ENCODE data around the gene INSC.
A peak's percentile ranks its signal among the peaks of the same experiment; 100 is the strongest.

Gene INSC

GRCh38 chr11:15115686-15116085, 963 bp downstream of the INSC start:
- no peaks in the 10 kb centered on the region for H3K4me1 ChIP-seq (ENCODE audit: control insufficient read depth, low read depth, low read length)
- WGBS (ENCODE audit: extremely low coverage, insufficient coverage, low lambda C conversion rate): no CpG with 5 or more reads among the region's 5 CpGs
- H3K4me3 ChIP-seq (ENCODE audit: low read length): no peak overlapping the region
- H2BK120ac ChIP-seq (ENCODE audit: low read depth, low read length): no peak overlapping the region
- H3K18ac ChIP-seq (ENCODE audit: low read length): no peak overlapping the region
- H3K27me3 ChIP-seq (ENCODE audit: insufficient read depth, low read length, poor library complexity): peaks cover 4% of the 10 kb centered on the region
- H3K23ac ChIP-seq (ENCODE audit: low read length): no peak overlapping the region
- no peak overlapping the region for H3K9ac ChIP-seq (ENCODE audit: low read length)
- H2AK5ac ChIP-seq (ENCODE audit: low read length): no peak overlapping the region
- no peak overlapping the region for H3K4ac ChIP-seq (ENCODE audit: low read depth, low read length)
- no peak overlapping the region for H2BK15ac ChIP-seq (replicated peaks; ENCODE audit: low read depth)
- no peaks in the 10 kb centered on the region for H3K36me3 ChIP-seq (ENCODE audit: control insufficient read depth, insufficient read depth, low read length)
- no peak overlapping the region for H2BK5ac ChIP-seq (ENCODE audit: low read length)
- H3K56ac ChIP-seq (ENCODE audit: low read length): no peak overlapping the region
- no peak overlapping the region for H4K8ac ChIP-seq (ENCODE audit: low read depth, low read length)
- DNase-seq: no peak
- no peak overlapping the region for H3K27ac ChIP-seq (ENCODE audit: low read depth, low read length)
- H3K79me2 ChIP-seq (ENCODE audit: control insufficient read depth, insufficient read depth, low read length): no peaks in the 10 kb centered on the region
- H4K5ac ChIP-seq (ENCODE audit: low read length): no peak overlapping the region
- H3K79me1 ChIP-seq (ENCODE audit: low read length): no peaks in the 10 kb centered on the region
- no peak overlapping the region for H3K4me2 ChIP-seq (ENCODE audit: low read length)

DNA sequence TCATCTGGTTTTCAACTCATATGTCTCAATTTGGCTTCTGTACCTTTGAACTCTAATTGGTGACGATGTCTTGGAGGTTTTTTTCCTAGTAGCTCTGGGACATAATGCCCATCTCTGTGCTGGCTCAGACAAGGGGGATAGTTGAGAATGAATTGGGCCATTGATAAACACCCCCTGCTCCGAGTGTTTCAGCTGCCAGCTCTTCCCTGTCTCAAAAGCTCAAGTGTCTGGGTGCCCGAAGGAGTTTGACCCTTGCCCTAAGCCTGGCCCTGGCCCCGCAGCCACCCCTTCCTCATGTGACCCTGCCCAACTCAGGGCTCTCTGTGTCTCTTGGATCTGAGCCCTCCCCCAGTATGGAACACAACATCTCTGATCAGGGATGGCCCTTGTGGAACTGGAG, 3.0 kb downstream of the INSC start:
- H3K4me1 ChIP-seq (ENCODE audit: control insufficient read depth, low read depth, low read length): no peaks in the 10 kb centered on the region
- WGBS (ENCODE audit: extremely low coverage, insufficient coverage, low lambda C conversion rate): no CpG with 5 or more reads among the region's 4 CpGs

GRCh38 chr11:15118431-15118830, 3.7 kb downstream of the INSC start:
- Histone ChIP-seq H3K4me1 (ENCODE audit: control insufficient read depth, low read depth, low read length) (no peaks in the 10 kb centered on the region), H3K4me3 (ENCODE audit: low read length) (no peak overlapping the region), H2BK5ac (ENCODE audit: low read length) (no peak overlapping the region), H3K56ac (ENCODE audit: low read length) (no peak overlapping the region), H4K5ac (ENCODE audit: low read length) (no peak overlapping the region), H3K79me2 (ENCODE audit: control insufficient read depth, insufficient read depth, low read length) (no peaks in the 10 kb centered on the region), H3K27me3 (ENCODE audit: insufficient read depth, low read length, poor library complexity) (peaks cover 4% of the 10 kb centered on the region), H3K4ac (ENCODE audit: low read depth, low read length) (no peak overlapping the region), H2BK120ac (ENCODE audit: low read depth, low read length) (no peak overlapping the region), H3K18ac (ENCODE audit: low read length) (no peak overlapping the region), H3K9ac (ENCODE audit: low read length) (no peak overlapping the region), H3K27ac (ENCODE audit: low read depth, low read length) (no peak overlapping the region), H3K4me2 (ENCODE audit: low read length) (no peak overlapping the region), H3K36me3 (ENCODE audit: control insufficient read depth, insufficient read depth, low read length) (no peaks in the 10 kb centered on the region), H3K23ac (ENCODE audit: low read length) (no peak overlapping the region), H3K79me1 (ENCODE audit: low read length) (no peaks in the 10 kb centered on the region), H2AK5ac (ENCODE audit: low read length) (no peak overlapping the region), H2BK15ac (replicated peaks; ENCODE audit: low read depth) (no peak overlapping the region), H4K8ac (ENCODE audit: low read depth, low read length) (no peak overlapping the region)
- DNase-seq: no peak

More for the DNA sequence above, 3.0 kb downstream of the INSC start:
- peaks cover 4% of the 10 kb centered on the region for H3K27me3 ChIP-seq (ENCODE audit: insufficient read depth, low read length, poor library complexity)
- DNase-seq: no peak
- no peak overlapping the region for H3K18ac ChIP-seq (ENCODE audit: low read length)
- H3K23ac ChIP-seq (ENCODE audit: low read length): no peak overlapping the region
- no peak overlapping the region for H3K9ac ChIP-seq (ENCODE audit: low read length)
- no peak overlapping the region for H4K5ac ChIP-seq (ENCODE audit: low read length)
- no peak overlapping the region for H2AK5ac ChIP-seq (ENCODE audit: low read length)
- no peaks in the 10 kb centered on the region for H3K36me3 ChIP-seq (ENCODE audit: control insufficient read depth, insufficient read depth, low read length)
- no peaks in the 10 kb centered on the region for H3K79me2 ChIP-seq (ENCODE audit: control insufficient read depth, insufficient read depth, low read length)
- H2BK5ac ChIP-seq (ENCODE audit: low read length): no peak overlapping the region
- no peak overlapping the region for H2BK15ac ChIP-seq (replicated peaks; ENCODE audit: low read depth)
- H3K79me1 ChIP-seq (ENCODE audit: low read length): no peaks in the 10 kb centered on the region
- H4K8ac ChIP-seq (ENCODE audit: low read depth, low read length): no peak overlapping the region
- no peak overlapping the region for H2BK120ac ChIP-seq (ENCODE audit: low read depth, low read length)
- H3K56ac ChIP-seq (ENCODE audit: low read length): no peak overlapping the region
- H3K4me2 ChIP-seq (ENCODE audit: low read length): no peak overlapping the region
- no peak overlapping the region for H3K27ac ChIP-seq (ENCODE audit: low read depth, low read length)
- no peak overlapping the region for H3K4ac ChIP-seq (ENCODE audit: low read depth, low read length)
- H3K4me3 ChIP-seq (ENCODE audit: low read length): no peak overlapping the region

- no peak overlapping the region for H2BK5ac ChIP-seq (ENCODE audit: low read length)
- no peak overlapping the region for H3K27ac ChIP-seq (ENCODE audit: low read depth, low read length)
- H3K4me3 ChIP-seq (ENCODE audit: low read length): no peak overlapping the region
- H3K36me3 ChIP-seq (ENCODE audit: control insufficient read depth, insufficient read depth, low read length): no peaks in the 10 kb centered on the region
- H2AK5ac ChIP-seq (ENCODE audit: low read length): no peak overlapping the region
- no peak for DNase-seq
- H4K5ac ChIP-seq (ENCODE audit: low read length): no peak overlapping the region
- no peak overlapping the region for H4K8ac ChIP-seq (ENCODE audit: low read depth, low read length)
- H3K27me3 ChIP-seq (ENCODE audit: insufficient read depth, low read length, poor library complexity): peaks cover 4% of the 10 kb centered on the region
- H3K56ac ChIP-seq (ENCODE audit: low read length): no peak overlapping the region
- no peaks in the 10 kb centered on the region for H3K79me1 ChIP-seq (ENCODE audit: low read length)
- no peak overlapping the region for H3K18ac ChIP-seq (ENCODE audit: low read length)
- H2BK120ac ChIP-seq (ENCODE audit: low read depth, low read length): no peak overlapping the region
- no CpG with 5 or more reads among the region's 4 CpGs for WGBS (ENCODE audit: extremely low coverage, insufficient coverage, low lambda C conversion rate)
- no peak overlapping the region for H3K9ac ChIP-seq (ENCODE audit: low read length)
- no peaks in the 10 kb centered on the region for H3K4me1 ChIP-seq (ENCODE audit: control insufficient read depth, low read depth, low read length)
- H3K23ac ChIP-seq (ENCODE audit: low read length): no peak overlapping the region
- H2BK15ac ChIP-seq (replicated peaks; ENCODE audit: low read depth): no peak overlapping the region
- H3K4me2 ChIP-seq (ENCODE audit: low read length): no peak overlapping the region
- H3K4ac ChIP-seq (ENCODE audit: low read depth, low read length): no peak overlapping the region
- H3K79me2 ChIP-seq (ENCODE audit: control insufficient read depth, insufficient read depth, low read length): no peaks in the 10 kb centered on the region
These were observed 4.6 kb downstream of the INSC start for GRCh38 chr11:15119352-15119751.

GRCh38 chr11:15119826-15120225, 5.1 kb downstream of the INSC start:
- Histone ChIP-seq H4K5ac (ENCODE audit: low read length) (no peak overlapping the region), H2BK5ac (ENCODE audit: low read length) (no peak overlapping the region), H3K79me1 (ENCODE audit: low read length) (no peaks in the 10 kb centered on the region), H3K4ac (ENCODE audit: low read depth, low read length) (no peak overlapping the region), H3K4me1 (ENCODE audit: control insufficient read depth, low read depth, low read length) (no peaks in the 10 kb centered on the region), H2BK120ac (ENCODE audit: low read depth, low read length) (no peak overlapping the region), H3K9ac (ENCODE audit: low read length) (no peak overlapping the region), H2BK15ac (replicated peaks; ENCODE audit: low read depth) (no peak overlapping the region), H3K27me3 (ENCODE audit: insufficient read depth, low read length, poor library complexity) (peaks cover 4% of the 10 kb centered on the region), H3K56ac (ENCODE audit: low read length) (no peak overlapping the region), H3K23ac (ENCODE audit: low read length) (no peak overlapping the region), H3K27ac (ENCODE audit: low read depth, low read length) (no peak overlapping the region), H2AK5ac (ENCODE audit: low read length) (no peak overlapping the region), H3K4me3 (ENCODE audit: low read length) (no peak overlapping the region), H3K79me2 (ENCODE audit: control insufficient read depth, insufficient read depth, low read length) (no peaks in the 10 kb centered on the region), H3K4me2 (ENCODE audit: low read length) (no peak overlapping the region), H4K8ac (ENCODE audit: low read depth, low read length) (no peak overlapping the region), H3K36me3 (ENCODE audit: control insufficient read depth, insufficient read depth, low read length) (no peaks in the 10 kb centered on the region), H3K18ac (ENCODE audit: low read length) (no peak overlapping the region)
- WGBS (ENCODE audit: extremely low coverage, insufficient coverage, low lambda C conversion rate): no CpG with 5 or more reads among the region's 1 CpG
- DNase-seq: no peak

DNA sequence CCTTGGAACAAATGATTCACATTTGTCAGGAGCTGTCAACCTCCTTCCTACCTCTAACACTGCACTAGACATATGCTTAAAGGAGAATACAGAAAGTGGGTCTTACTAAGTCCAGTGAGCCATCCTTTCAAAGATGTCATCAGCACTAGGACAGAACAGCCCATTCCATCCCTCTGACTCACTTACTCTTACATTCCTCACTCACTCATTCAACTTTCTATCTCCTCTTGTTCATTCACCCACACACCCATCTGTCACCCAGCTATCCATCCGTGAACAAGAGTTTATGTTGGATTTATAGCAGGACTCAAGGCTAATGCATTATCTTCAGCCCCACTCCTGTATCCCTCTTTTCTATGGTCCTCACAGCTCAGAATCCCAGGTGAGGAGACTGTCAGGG, 9.1 kb downstream of the INSC start:
- H3K36me3 ChIP-seq (ENCODE audit: control insufficient read depth, insufficient read depth, low read length): no peaks in the 10 kb centered on the region
- no peak overlapping the region for H3K9ac ChIP-seq (ENCODE audit: low read length)
- peak; percentile 62 for DNase-seq
- H3K79me1 ChIP-seq (ENCODE audit: low read length): no peaks in the 10 kb centered on the region
- H3K4me1 ChIP-seq (ENCODE audit: control insufficient read depth, low read depth, low read length): no peaks in the 10 kb centered on the region
- H3K27ac ChIP-seq (ENCODE audit: low read depth, low read length): no peak overlapping the region
- no peak overlapping the region for H4K8ac ChIP-seq (ENCODE audit: low read depth, low read length)
- no peak overlapping the region for H2AK5ac ChIP-seq (ENCODE audit: low read length)
- no peak overlapping the region for H3K23ac ChIP-seq (ENCODE audit: low read length)
- H2BK15ac ChIP-seq (replicated peaks; ENCODE audit: low read depth): no peak overlapping the region
- H3K27me3 ChIP-seq (ENCODE audit: insufficient read depth, low read length, poor library complexity): no peaks in the 10 kb centered on the region
- no CpG with 5 or more reads among the region's 1 CpG for WGBS (ENCODE audit: extremely low coverage, insufficient coverage, low lambda C conversion rate)
- no peak overlapping the region for H3K4me2 ChIP-seq (ENCODE audit: low read length)
- no peak overlapping the region for H3K18ac ChIP-seq (ENCODE audit: low read length)
- H3K56ac ChIP-seq (ENCODE audit: low read length): no peak overlapping the region
- H2BK120ac ChIP-seq (ENCODE audit: low read depth, low read length): no peak overlapping the region
- no peaks in the 10 kb centered on the region for H3K79me2 ChIP-seq (ENCODE audit: control insufficient read depth, insufficient read depth, low read length)
- no peak overlapping the region for H3K4me3 ChIP-seq (ENCODE audit: low read length)
- no peak overlapping the region for H3K4ac ChIP-seq (ENCODE audit: low read depth, low read length)
- no peak overlapping the region for H4K5ac ChIP-seq (ENCODE audit: low read length)
- H2BK5ac ChIP-seq (ENCODE audit: low read length): no peak overlapping the region

Data from mesendoderm (in vitro differentiated cells).